Hepatocyte (in vitro differentiated cells): Measurements from ENCODE around the gene CPM.

Experiments used
- EZH2 ChIP-seq: fragments of 200-600 bp; sonication (generic); IDR thresholded peaks from 2 replicates; pipeline ENCODE4 v1.6.1; 2016; ENCODE audit warnings: antibody characterized with exemption, mild to moderate bottlenecking, borderline replicate concordance
- EZH2phosphoT487 ChIP-seq: fragments of 200-600 bp; sonication (generic); IDR thresholded peaks from one replicate; pipeline ENCODE4 v1.6.1; 2018; ENCODE audit warnings: antibody characterized with exemption, mild to moderate bottlenecking, low read depth, moderate library complexity; ENCODE audit not compliant: unreplicated experiment, severe bottlenecking
- TF ChIP-seq, protein P1 (sequence below): fragments of 200-600 bp; sonication (generic); IDR thresholded peaks from 2 replicates; pipeline ENCODE4 v1.5.1; 2016; ENCODE audit warnings: antibody characterized with exemption, mild to moderate bottlenecking; ENCODE audit not compliant: poor library complexity

DNA sequence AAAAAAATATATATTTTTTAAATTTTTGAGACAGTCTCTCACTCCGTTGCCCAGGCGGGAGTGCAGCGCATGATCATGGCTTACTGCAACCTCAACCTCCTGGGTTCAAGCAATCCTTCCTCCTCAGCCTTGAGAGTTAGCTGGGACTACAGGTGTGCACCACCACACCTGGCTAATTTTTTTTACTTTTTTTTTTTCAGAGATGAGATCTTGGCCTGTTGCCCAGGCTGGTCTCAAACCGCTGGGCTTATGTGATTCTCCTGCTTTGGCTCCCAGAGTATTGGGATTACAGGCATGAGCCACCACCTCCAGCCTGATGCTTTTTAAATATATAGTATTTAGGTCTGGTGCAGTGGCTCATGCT is 100.5 kb downstream of the CPM start:
- TF ChIP-seq, protein P1, sequence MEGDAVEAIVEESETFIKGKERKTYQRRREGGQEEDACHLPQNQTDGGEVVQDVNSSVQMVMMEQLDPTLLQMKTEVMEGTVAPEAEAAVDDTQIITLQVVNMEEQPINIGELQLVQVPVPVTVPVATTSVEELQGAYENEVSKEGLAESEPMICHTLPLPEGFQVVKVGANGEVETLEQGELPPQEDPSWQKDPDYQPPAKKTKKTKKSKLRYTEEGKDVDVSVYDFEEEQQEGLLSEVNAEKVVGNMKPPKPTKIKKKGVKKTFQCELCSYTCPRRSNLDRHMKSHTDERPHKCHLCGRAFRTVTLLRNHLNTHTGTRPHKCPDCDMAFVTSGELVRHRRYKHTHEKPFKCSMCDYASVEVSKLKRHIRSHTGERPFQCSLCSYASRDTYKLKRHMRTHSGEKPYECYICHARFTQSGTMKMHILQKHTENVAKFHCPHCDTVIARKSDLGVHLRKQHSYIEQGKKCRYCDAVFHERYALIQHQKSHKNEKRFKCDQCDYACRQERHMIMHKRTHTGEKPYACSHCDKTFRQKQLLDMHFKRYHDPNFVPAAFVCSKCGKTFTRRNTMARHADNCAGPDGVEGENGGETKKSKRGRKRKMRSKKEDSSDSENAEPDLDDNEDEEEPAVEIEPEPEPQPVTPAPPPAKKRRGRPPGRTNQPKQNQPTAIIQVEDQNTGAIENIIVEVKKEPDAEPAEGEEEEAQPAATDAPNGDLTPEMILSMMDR: no peak
- TF ChIP-seq EZH2 (no peak), EZH2phosphoT487 (no peak)
